B cell (primary cell): ENCODE results near the gene GLI3. TPM values are rescaled to one million over a fixed set of nuclear protein-coding genes. Genes with fewer than 3 reads are reported as not detected.

ENCODE experiments used
- ATAC-seq: fragments of 200-7000 bp; cut with Tn5 transposase; one replicate; pipeline ENCODE4 v1.10.0; 2021; ENCODE audit warnings: low read depth, mild to moderate bottlenecking, moderate number of reproducible peaks, moderate library complexity
- CTCF ChIA-PET: fragments of 350-600 bp; sonication (Branson Sonifier 250); formaldehyde crosslinking; loops from one replicate; lab custom pipeline; 2021; ENCODE audit warnings: antibody characterized with exemption, inconsistent platforms; lab: Charles Lee
- POLR2A ChIA-PET: fragments of 350-600 bp; sonication (Branson Sonifier 250); formaldehyde crosslinking; loops from one replicate; lab custom pipeline; 2021; ENCODE audit warnings: antibody characterized with exemption; lab: Charles Lee
- DNase-seq: peaks from one replicate; pipeline ENCODE4 v3.0.0; 2013
- H2AFZ ChIP-seq: 2 replicates; pipeline ENCODE4 v1.6.1; 2012; ENCODE audit warnings: mild to moderate bottlenecking, low read depth, low read length; ENCODE audit not compliant: insufficient read depth, poor library complexity, severe bottlenecking
- H3K27ac ChIP-seq, 2 donors: 1 replicate in 1 of 2; 2 replicates in 1 of 2; pipeline ENCODE4 v1.5.1; 2012 to 2013; ENCODE audit warnings: low read length in 2 of 2, mild to moderate bottlenecking in 2 of 2, moderate library complexity in 1 of 2
- H3K27me3 ChIP-seq, 4 experiments: fragments of 200-600 bp in 1 of 4; sonication (generic) in 1 of 4; replicated peaks in 1 of 4; 1 replicate in 2 of 4; 2 replicates in 2 of 4; pipeline versions ENCODE4 v1.6.1 to v1.7.0; 2013 to 2016; ENCODE audit warnings: low read length in 3 of 4, mild to moderate bottlenecking in 2 of 4, mixed read lengths in 1 of 4, moderate library complexity in 1 of 4; ENCODE audit not compliant: insufficient read depth in 4 of 4, control insufficient read depth in 3 of 4; ENCODE audit errors: control extremely low read depth in 1 of 4
- H3K36me3 ChIP-seq, 2 experiments: replicated peaks in 1 of 2; 1 replicate in 1 of 2; 2 replicates in 1 of 2; pipeline versions ENCODE4 v1.6.1 to v1.7.1; 2013; ENCODE audit warnings: low read length in 1 of 2; ENCODE audit not compliant: insufficient read depth in 2 of 2, control insufficient read depth in 1 of 2; ENCODE audit errors: control extremely low read depth in 1 of 2, extremely low read depth in 1 of 2
- H3K4me1 ChIP-seq, 2 donors: fragments of 200-600 bp in 1 of 2; sonication (generic) in 1 of 2; 1 replicate in 1 of 2; 2 replicates in 1 of 2; pipeline versions ENCODE4 v1.5.1 to v1.6.1; 2013 to 2017; ENCODE audit warnings: low read length in 2 of 2; ENCODE audit not compliant: control insufficient read depth in 2 of 2, insufficient read depth in 2 of 2
- H3K4me2 ChIP-seq: replicated peaks from 2 replicates; pipeline ENCODE3; 2012; ENCODE audit warnings: mild to moderate bottlenecking, low read depth, low read length; ENCODE audit not compliant: poor library complexity, severe bottlenecking
- H3K4me3 ChIP-seq, 5 experiments: fragments of 200-600 bp in 1 of 5; sonication (generic) in 1 of 5; 1 replicate in 3 of 5; 2 replicates in 2 of 5; pipeline versions ENCODE4 v1.5.1 to v1.7.0; 2011 to 2016; ENCODE audit warnings: low read length in 4 of 5, mild to moderate bottlenecking in 4 of 5, low read depth in 2 of 5, control low read depth in 1 of 5, moderate library complexity in 1 of 5; ENCODE audit not compliant: insufficient read depth in 1 of 5; ENCODE audit errors: control extremely low read depth in 1 of 5, extremely low read depth in 1 of 5
- H3K79me2 ChIP-seq: fragments of 200-600 bp; sonication (generic); one replicate; pipeline ENCODE4 v1.6.0; 2016; ENCODE audit warnings: low read length; ENCODE audit not compliant: control insufficient read depth, insufficient read depth
- H3K9ac ChIP-seq: fragments of 200-600 bp; sonication (generic); 2 replicates; pipeline ENCODE4 v1.6.1; 2017; ENCODE audit warnings: mild to moderate bottlenecking, low read length, moderate library complexity
- H3K9me3 ChIP-seq, 3 donors: one replicate each; pipeline versions ENCODE4 v1.6.1 to v1.7.1; 2013; ENCODE audit warnings: low read length in 2 of 3; ENCODE audit not compliant: control insufficient read depth in 2 of 3, insufficient read depth in 1 of 3; ENCODE audit errors: control extremely low read depth in 1 of 3
- H4K20me1 ChIP-seq: 2 replicates; pipeline ENCODE4 v1.6.0; 2012; ENCODE audit warnings: mild to moderate bottlenecking, low read length; ENCODE audit not compliant: insufficient read depth, control insufficient read depth, poor library complexity, severe bottlenecking
- H3K27ac Mint-ChIP-seq: one replicate; pipeline ENCODE4 v1.8.0; 2021; ENCODE audit warnings: mixed read lengths
- H3K27me3 Mint-ChIP-seq: one replicate; pipeline ENCODE4 v1.8.0; 2021; ENCODE audit warnings: mixed read lengths
- H3K4me1 Mint-ChIP-seq: one replicate; pipeline ENCODE4 v1.8.0; 2021; ENCODE audit warnings: mixed read lengths
- H3K4me3 Mint-ChIP-seq: one replicate; pipeline ENCODE4 v1.8.0; 2021; ENCODE audit warnings: mixed read lengths
- H3K9me3 Mint-ChIP-seq: one replicate; pipeline ENCODE4 v1.8.0; 2022; ENCODE audit warnings: mixed read lengths; ENCODE audit not compliant: insufficient read depth
- CTCF ChIP-seq: fragments of 200-600 bp; IDR thresholded peaks from one replicate; pipeline ENCODE4 v1.8.0; 2022; ENCODE audit warnings: antibody characterized with exemption, mild to moderate bottlenecking
- EZH2 ChIP-seq: IDR thresholded peaks from 2 replicates; pipeline ENCODE4 v1.6.1; 2012; ENCODE audit warnings: borderline replicate concordance, low read depth, mild to moderate bottlenecking, moderate library complexity, low read length; ENCODE audit not compliant: insufficient read depth, poor library complexity, severe bottlenecking
- WGBS: methylation state at CpG from one replicate; pipeline ENCODE4 v1.1.5; 2013; ENCODE audit warnings: missing lambda C conversion rate; ENCODE audit not compliant: insufficient coverage; 5-methylcytosine and 5-hydroxymethylcytosine counted together
- intact Hi-C: fragments of 100-400 bp; cut with micrococcal nuclease; formaldehyde crosslinking; loops from one replicate; pipeline ENCODE4 v1.10.0; 2022
- polyA plus RNA-seq: library from polyadenylated mRNA; depleted of rRNA; stranded (reverse); fragments of >200 nt; gene quantifications from 2 replicates; pipeline ENCODE4 v1.2.3, GENCODE V29; 2012
- total RNA-seq, 2 donors: library from RNA; stranded (reverse); fragments of 120-200 nt in 1 of 2; gene quantifications; 1 replicate in 1 of 2; 2 replicates in 1 of 2; pipeline versions ENCODE4 v1.2.3 to v1.2.4, GENCODE V29; 2013 to 2022

GLI3 gene
- total and polyA plus RNA-seq, 2 donors (not counting 1 experiment from before 2014, with no cell fraction given), result not detected

- DNase-seq, result no peak
- Histone ChIP-seq H3K4me2 (no peak overlapping the region), H4K20me1 (no peaks in the 10 kb centered on the region), H3K9ac (no peak overlapping the region), H3K4me1 (peaks cover 10 to 13% of the 10 kb centered on the region in 2 donors), H3K27ac (no peak overlapping the region), H3K36me3 (no peaks in the 10 kb centered on the region), H3K4me3 (no peak overlapping the region), H3K9me3 (no peaks in the 10 kb centered on the region), H2AFZ (no peak overlapping the region), H3K27me3 (peaks cover 0 to 36% (median 16%) of the 10 kb centered on the region in 4 experiments), H3K79me2 (no peaks in the 10 kb centered on the region)
- Mint-ChIP-seq H3K27ac (no peak overlapping the region), H3K4me1 (peaks cover 16% of the 10 kb centered on the region), H3K27me3 (peaks cover 65% of the 10 kb centered on the region), H3K4me3 (no peak overlapping the region), H3K9me3 (no peaks in the 10 kb centered on the region)
- CTCF ChIA-PET, result no interaction called here
- TF ChIP-seq EZH2, result no peak
- no peak for TF ChIP-seq CTCF
- no peak for ATAC-seq
- POLR2A ChIA-PET, result no interaction called here
- no CpG with 5 or more reads among the region's 3 CpGs for WGBS
- intact Hi-C loops, result no loop called here
These were observed 2.3 kb downstream of the GLI3 start for GRCh38 chr7:42234736-42235135.

GRCh38 chr7:42233695-42234331, 3.2 kb downstream of the GLI3 start:
- no peak overlapping the region for H2AFZ ChIP-seq
- DNase-seq, result no peak
- H3K79me2 ChIP-seq, result no peaks in the 10 kb centered on the region
- H3K9me3 ChIP-seq, result no peaks in the 10 kb centered on the region
- no peaks in the 10 kb centered on the region for H3K36me3 ChIP-seq
- no peak overlapping the region for H3K4me3 ChIP-seq
- TF ChIP-seq CTCF (no peak), EZH2 (no peak)
- peaks cover 16% of the 10 kb centered on the region for H3K4me1 Mint-ChIP-seq
- WGBS, result no CpG with 5 or more reads among the region's 3 CpGs
- no peak overlapping the region for H3K9ac ChIP-seq
- H4K20me1 ChIP-seq, result no peaks in the 10 kb centered on the region
- no peak overlapping the region for H3K27ac Mint-ChIP-seq
- H3K4me1 ChIP-seq, result peaks cover 10 to 13% of the 10 kb centered on the region in 2 donors
- ATAC-seq, result no peak
- POLR2A ChIA-PET, result no interaction called here
- no peak overlapping the region for H3K4me3 Mint-ChIP-seq
- no peak overlapping the region for H3K27ac ChIP-seq
- intact Hi-C loops, result no loop called here
- peaks cover 0 to 34% (median 20%) of the 10 kb centered on the region in 4 experiments for H3K27me3 ChIP-seq
- H3K9me3 Mint-ChIP-seq, result no peaks in the 10 kb centered on the region
- H3K27me3 Mint-ChIP-seq, result peaks cover 62% of the 10 kb centered on the region
- H3K4me2 ChIP-seq, result no peak overlapping the region
- CTCF ChIA-PET, result no interaction called here
